ENCODE data around the gene MEGF11.

The MEGF11 gene

GRCh38 chr15:65862682-65863081, 390.9 kb downstream of the MEGF11 start:
- Histone ChIP-seq H3K9me3 (ENCODE audit: control insufficient read depth, low read length) (no peaks in the 10 kb centered on the region), H3K27me3 (ENCODE audit: control insufficient read depth, insufficient read depth, low read length) (no peaks in the 10 kb centered on the region), H3K27ac (no peak overlapping the region), H3K4me1 (no peaks in the 10 kb centered on the region), H3K79me2 (no peaks in the 10 kb centered on the region), H3K9ac (no peak overlapping the region), H3K4me2 (ENCODE audit: low read length) (no peak overlapping the region), H3K36me3 (ENCODE audit: control insufficient read depth, insufficient read depth, low read length) (no peaks in the 10 kb centered on the region), H2AFZ (peak overlapping the region; percentile 33), H3K4me3 (ENCODE audit: low read depth, low read length) (no peak overlapping the region)
- TF ChIP-seq CTCF (IDR thresholded peaks at IDR 0.05) = peak; percentile 13

GRCh38 chr15:65857718-65858402, 395.7 kb downstream of the MEGF11 start:
- no peak for TF ChIP-seq CTCF (IDR thresholded peaks at IDR 0.05)
- Histone ChIP-seq H3K27me3 (ENCODE audit: control insufficient read depth, insufficient read depth, low read length) (no peaks in the 10 kb centered on the region), H3K4me1 (no peaks in the 10 kb centered on the region), H3K36me3 (ENCODE audit: control insufficient read depth, insufficient read depth, low read length) (no peaks in the 10 kb centered on the region), H2AFZ (no peak overlapping the region), H3K9me3 (ENCODE audit: control insufficient read depth, low read length) (no peaks in the 10 kb centered on the region), H3K4me2 (ENCODE audit: low read length) (no peak overlapping the region), H3K79me2 (no peaks in the 10 kb centered on the region), H3K9ac (no peak overlapping the region), H3K27ac (no peak overlapping the region), H3K4me3 (ENCODE audit: low read depth, low read length) (no peak overlapping the region)

GRCh38 chr15:65856821-65857455, 396.6 kb downstream of the MEGF11 start:
- no peak overlapping the region for H3K9ac ChIP-seq
- no peaks in the 10 kb centered on the region for H3K79me2 ChIP-seq
- H3K4me2 ChIP-seq (ENCODE audit: low read length) = no peak overlapping the region
- TF ChIP-seq CTCF (IDR thresholded peaks at IDR 0.05) = peak; percentile 65
- H3K27me3 ChIP-seq (ENCODE audit: control insufficient read depth, insufficient read depth, low read length) = no peaks in the 10 kb centered on the region
- H3K9me3 ChIP-seq (ENCODE audit: control insufficient read depth, low read length) = no peaks in the 10 kb centered on the region
- H3K4me3 ChIP-seq (ENCODE audit: low read depth, low read length) = no peak overlapping the region
- H2AFZ ChIP-seq = no peak overlapping the region
- H3K4me1 ChIP-seq = no peaks in the 10 kb centered on the region
- no peaks in the 10 kb centered on the region for H3K36me3 ChIP-seq (ENCODE audit: control insufficient read depth, insufficient read depth, low read length)
- no peak overlapping the region for H3K27ac ChIP-seq

GRCh38 chr15:65851981-65852380, 401.6 kb downstream of the MEGF11 start:
- Histone ChIP-seq H3K4me2 (ENCODE audit: low read length) (no peak overlapping the region), H3K4me3 (ENCODE audit: low read depth, low read length) (no peak overlapping the region), H3K9me3 (ENCODE audit: control insufficient read depth, low read length) (no peaks in the 10 kb centered on the region), H3K79me2 (no peaks in the 10 kb centered on the region), H2AFZ (no peak overlapping the region), H3K27me3 (ENCODE audit: control insufficient read depth, insufficient read depth, low read length) (no peaks in the 10 kb centered on the region), H3K27ac (no peak overlapping the region), H3K36me3 (ENCODE audit: control insufficient read depth, insufficient read depth, low read length) (no peaks in the 10 kb centered on the region), H3K9ac (no peak overlapping the region), H3K4me1 (no peaks in the 10 kb centered on the region)
- no peak for TF ChIP-seq CTCF (IDR thresholded peaks at IDR 0.05)

GRCh38 chr15:65847989-65848388, 405.6 kb downstream of the MEGF11 start:
- no peak overlapping the region for H3K4me3 ChIP-seq (ENCODE audit: low read depth, low read length)
- TF ChIP-seq CTCF (IDR thresholded peaks at IDR 0.05) = no peak
- H3K4me1 ChIP-seq = no peaks in the 10 kb centered on the region
- H3K36me3 ChIP-seq (ENCODE audit: control insufficient read depth, insufficient read depth, low read length) = no peaks in the 10 kb centered on the region
- no peak overlapping the region for H3K27ac ChIP-seq
- no peaks in the 10 kb centered on the region for H3K79me2 ChIP-seq
- H3K27me3 ChIP-seq (ENCODE audit: control insufficient read depth, insufficient read depth, low read length) = no peaks in the 10 kb centered on the region
- H2AFZ ChIP-seq = no peak overlapping the region
- no peak overlapping the region for H3K9ac ChIP-seq
- H3K4me2 ChIP-seq (ENCODE audit: low read length) = no peak overlapping the region
- H3K9me3 ChIP-seq (ENCODE audit: control insufficient read depth, low read length) = no peaks in the 10 kb centered on the region

Data from parathyroid adenoma (tissue), 2 donors.